Right atrium auricular region (tissue), 2 donors: ENCODE results near the gene BST1. TPM values are rescaled to one million over a fixed set of nuclear protein-coding genes. Genes with fewer than 3 reads are reported as not detected.
"Not testable (repeated sequence)": the region's sequence is repeated elsewhere in the genome, so short reads cannot be mapped to it uniquely, and the experiment has no call there.

Source experiments
- DNase-seq: peaks from one replicate; pipeline ENCODE4 v3.0.0-alpha.2; 2019; ENCODE audit warnings: low spot score
- H3K27ac ChIP-seq, 2 donors: fragments of 200-600 bp; sonication (generic); 1 replicate in 1 of 2; 2 replicates in 1 of 2; pipeline ENCODE4 v1.5.1; 2016 to 2019
- H3K27me3 ChIP-seq, 2 donors: fragments of 200-600 bp; sonication (generic); one replicate each; pipeline versions ENCODE4 v1.5.1 to v1.6.0; 2017 to 2019
- H3K36me3 ChIP-seq: fragments of 200-600 bp; sonication (generic); one replicate; pipeline ENCODE4 v1.5.1; 2016
- H3K4me1 ChIP-seq, 2 donors: fragments of 200-600 bp; sonication (generic); one replicate each; pipeline versions ENCODE4 v1.5.1 to v1.6.0; 2017 to 2019
- H3K4me3 ChIP-seq, 2 donors: fragments of 200-600 bp; sonication (generic); 1 replicate in 1 of 2; 2 replicates in 1 of 2; pipeline ENCODE4 v1.5.1; 2017 to 2019; ENCODE audit warnings: mild to moderate bottlenecking in 1 of 2, moderate library complexity in 1 of 2
- H3K9me3 ChIP-seq, 2 donors: fragments of 200-600 bp; sonication (generic); one replicate each; pipeline ENCODE4 v1.5.1; 2019
- total RNA-seq, 2 donors: library from RNA; depleted of rRNA; stranded (reverse); fragments of >200 nt; gene quantifications; one replicate each; pipeline ENCODE4 v1.1.0, GENCODE V29; 2016
- TF ChIP-seq, protein P1 (sequence below), 2 donors: fragments of 200-600 bp; sonication (generic); IDR thresholded peaks; one replicate each; pipeline ENCODE4 v1.5.1; 2019; ENCODE audit warnings: antibody characterized with exemption in 2 of 2

The BST1 gene
- total RNA-seq, 2 donors from 2014 or later = 9.5 to 10.2 TPM

DNA sequence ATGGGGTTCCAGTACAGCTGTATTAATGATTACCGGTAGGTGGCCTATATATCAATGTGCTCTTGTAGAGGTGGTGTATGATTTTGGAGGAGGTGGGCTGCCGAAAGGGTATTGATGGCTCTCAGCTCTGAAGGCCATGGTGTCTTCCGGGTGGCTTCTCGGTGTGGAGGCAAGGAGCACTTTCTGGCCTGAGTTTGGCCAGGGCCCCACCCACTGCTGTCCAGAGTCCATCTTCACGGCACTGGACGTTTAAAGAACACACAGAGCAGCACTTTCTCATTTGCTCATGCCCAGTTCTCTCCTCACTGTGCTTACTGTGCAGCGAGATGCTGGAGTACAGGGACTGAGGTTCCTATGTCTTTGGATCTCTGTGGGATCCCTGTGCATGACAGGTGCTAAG, 16.1 kb downstream of the BST1 start:
- H3K4me3 ChIP-seq = no peak overlapping the region
- H3K27me3 ChIP-seq = no peaks in the 10 kb centered on the region
- no peak overlapping the region for H3K27ac ChIP-seq
- TF ChIP-seq, protein P1, sequence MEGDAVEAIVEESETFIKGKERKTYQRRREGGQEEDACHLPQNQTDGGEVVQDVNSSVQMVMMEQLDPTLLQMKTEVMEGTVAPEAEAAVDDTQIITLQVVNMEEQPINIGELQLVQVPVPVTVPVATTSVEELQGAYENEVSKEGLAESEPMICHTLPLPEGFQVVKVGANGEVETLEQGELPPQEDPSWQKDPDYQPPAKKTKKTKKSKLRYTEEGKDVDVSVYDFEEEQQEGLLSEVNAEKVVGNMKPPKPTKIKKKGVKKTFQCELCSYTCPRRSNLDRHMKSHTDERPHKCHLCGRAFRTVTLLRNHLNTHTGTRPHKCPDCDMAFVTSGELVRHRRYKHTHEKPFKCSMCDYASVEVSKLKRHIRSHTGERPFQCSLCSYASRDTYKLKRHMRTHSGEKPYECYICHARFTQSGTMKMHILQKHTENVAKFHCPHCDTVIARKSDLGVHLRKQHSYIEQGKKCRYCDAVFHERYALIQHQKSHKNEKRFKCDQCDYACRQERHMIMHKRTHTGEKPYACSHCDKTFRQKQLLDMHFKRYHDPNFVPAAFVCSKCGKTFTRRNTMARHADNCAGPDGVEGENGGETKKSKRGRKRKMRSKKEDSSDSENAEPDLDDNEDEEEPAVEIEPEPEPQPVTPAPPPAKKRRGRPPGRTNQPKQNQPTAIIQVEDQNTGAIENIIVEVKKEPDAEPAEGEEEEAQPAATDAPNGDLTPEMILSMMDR (IDR thresholded peaks at IDR 0.05) = no peak
- H3K4me1 ChIP-seq = no peaks in the 10 kb centered on the region
- no peaks in the 10 kb centered on the region for H3K9me3 ChIP-seq
- H3K36me3 ChIP-seq = peaks cover 4% of the 10 kb centered on the region
- DNase-seq = no peak

DNA sequence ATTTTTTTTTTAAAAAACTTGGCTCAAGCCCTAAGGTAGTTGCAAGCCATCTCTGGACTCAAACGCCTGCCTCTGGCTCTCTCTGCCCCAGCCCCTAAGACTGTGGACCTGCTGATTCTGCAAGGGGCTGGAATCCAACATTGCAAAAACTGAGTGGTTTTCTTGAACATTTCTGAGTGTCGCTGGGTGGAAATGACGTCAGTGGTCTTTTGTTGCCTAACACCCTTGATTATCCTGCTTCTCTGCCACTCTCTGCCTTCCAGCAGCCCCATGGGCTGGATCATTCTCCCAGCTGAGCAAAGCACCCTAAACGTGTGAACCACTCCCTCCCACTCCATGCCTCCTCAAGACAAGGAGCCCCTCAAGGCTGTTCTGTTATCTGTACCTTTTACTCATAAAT, 16.6 kb downstream of the BST1 start:
- Histone ChIP-seq H3K4me3 (no peak overlapping the region), H3K9me3 (no peaks in the 10 kb centered on the region), H3K27me3 (no peaks in the 10 kb centered on the region), H3K36me3 (peaks cover 4% of the 10 kb centered on the region), H3K27ac (no peak overlapping the region), H3K4me1 (no peaks in the 10 kb centered on the region)
- TF ChIP-seq, protein P1 (IDR thresholded peaks at IDR 0.05) = no peak
- DNase-seq = peak; percentile 61

DNA sequence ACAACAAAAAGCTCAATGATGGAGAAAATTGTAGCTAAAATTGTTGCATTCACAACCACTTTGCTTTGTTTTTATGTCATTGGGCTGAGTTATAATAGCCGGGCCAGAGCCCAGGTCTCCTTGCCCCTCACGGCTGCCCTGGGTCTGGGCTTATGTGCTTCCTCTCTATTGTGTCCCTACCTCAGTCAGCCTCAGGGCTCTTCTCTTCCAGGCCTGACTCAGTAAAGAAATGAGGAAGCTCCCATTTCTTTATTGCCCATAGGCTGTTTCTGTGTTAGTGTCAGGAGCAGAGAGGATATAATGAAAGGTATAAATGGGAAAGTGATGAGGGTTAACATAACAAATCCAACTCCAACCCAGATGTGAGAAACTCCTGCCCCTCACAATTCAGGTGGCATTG, 18.0 kb downstream of the BST1 start:
- no peak for DNase-seq
- no peaks in the 10 kb centered on the region for H3K9me3 ChIP-seq
- no peaks in the 10 kb centered on the region for H3K27me3 ChIP-seq
- TF ChIP-seq, protein P1 (IDR thresholded peaks at IDR 0.05) = no peak
- H3K36me3 ChIP-seq = peaks cover 4% of the 10 kb centered on the region
- H3K4me1 ChIP-seq = no peaks in the 10 kb centered on the region
- H3K4me3 ChIP-seq = no peak overlapping the region
- no peak overlapping the region for H3K27ac ChIP-seq

DNA sequence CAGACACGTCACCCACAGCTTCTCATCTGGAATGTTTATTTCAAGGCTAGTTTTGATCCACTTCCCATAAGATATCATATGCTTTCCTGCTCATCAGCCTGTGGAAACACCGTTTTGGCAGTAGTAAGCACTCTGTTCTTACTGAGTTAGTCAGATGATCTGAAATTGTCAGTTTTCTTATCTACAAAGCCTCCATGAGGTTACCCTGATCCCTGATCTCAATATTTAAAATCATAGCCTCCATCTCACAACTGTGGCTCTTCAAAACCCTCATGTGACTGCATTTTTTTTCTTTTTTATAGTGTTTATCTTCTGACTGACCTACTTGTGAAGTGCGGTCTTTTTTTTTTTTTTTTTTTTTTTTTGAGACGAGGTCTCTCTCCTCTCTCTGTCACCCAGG, 22.7 kb downstream of the BST1 start:
- TF ChIP-seq, protein P1 (IDR thresholded peaks at IDR 0.05) = no peak
- DNase-seq = no peak
- H3K27ac ChIP-seq = no peak overlapping the region

DNA sequence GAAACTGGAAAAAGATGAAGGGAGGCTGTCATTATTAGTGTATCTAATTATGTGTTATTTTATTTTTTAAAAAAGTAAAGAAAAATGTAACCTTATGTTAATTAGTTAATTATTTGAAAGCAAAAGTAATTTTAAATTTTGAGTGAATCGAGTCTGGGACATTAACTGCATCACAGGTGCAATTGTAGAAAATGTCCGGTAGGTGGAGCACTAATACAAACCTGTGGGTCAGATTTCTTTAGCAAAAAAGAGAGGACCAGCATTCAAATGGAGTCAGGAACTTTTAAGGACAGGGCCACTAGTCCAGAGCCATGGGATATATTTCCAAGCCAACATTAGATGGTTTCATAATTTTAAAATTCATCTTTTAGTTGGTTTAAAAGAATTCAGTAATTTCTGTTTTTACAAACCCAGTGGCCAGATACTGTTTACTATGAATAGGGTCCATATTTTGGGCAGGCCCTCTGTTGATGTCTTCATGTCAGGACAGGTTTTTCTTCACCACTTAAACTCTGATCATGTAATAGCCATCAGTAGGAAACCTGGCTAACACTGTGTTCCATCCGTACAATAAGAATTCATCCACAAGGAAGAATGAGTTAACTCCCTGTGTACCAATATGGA, 27.2 kb downstream of the BST1 start:
- DNase-seq = no peak
- Histone ChIP-seq H3K27me3 (no peaks in the 10 kb centered on the region), H3K27ac (no peak overlapping the region), H3K4me3 (no peak overlapping the region), H3K4me1 (no peaks in the 10 kb centered on the region), H3K9me3 (no peaks in the 10 kb centered on the region), H3K36me3 (no peaks in the 10 kb centered on the region)
- TF ChIP-seq, protein P1 (IDR thresholded peaks at IDR 0.05) = peak; percentile 89 to 90

More for the DNA sequence above, 22.7 kb downstream of the BST1 start:
- Histone ChIP-seq H3K4me3 (no peak overlapping the region), H3K36me3 (no peaks in the 10 kb centered on the region), H3K4me1 (no peaks in the 10 kb centered on the region), H3K9me3 (no peaks in the 10 kb centered on the region), H3K27me3 (no peaks in the 10 kb centered on the region)

DNA sequence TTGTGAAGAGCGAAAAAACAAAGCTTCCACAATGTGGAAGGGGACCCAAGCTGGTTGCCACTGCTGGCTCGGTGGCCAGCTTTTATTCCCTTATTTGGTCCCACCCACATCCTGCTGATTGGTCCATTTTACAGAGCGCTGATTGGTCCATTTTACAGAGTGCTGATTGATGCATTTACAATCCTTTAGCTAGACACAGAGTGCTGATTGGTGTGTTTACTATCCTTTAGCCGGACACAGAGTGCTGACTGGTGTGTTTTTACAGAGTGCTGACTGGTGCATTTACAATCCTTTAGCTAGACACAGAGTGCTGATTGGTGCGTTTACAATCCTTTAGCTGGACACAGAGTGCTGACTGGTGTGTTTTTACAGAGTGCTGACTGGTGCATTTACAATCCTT, 30.2 kb downstream of the BST1 start:
- not testable (repeated sequence) for H3K27ac ChIP-seq, H3K36me3 ChIP-seq, H3K4me3 ChIP-seq

More for the DNA sequence above, 30.2 kb downstream of the BST1 start:
- not testable (repeated sequence) for DNase-seq, H3K9me3 ChIP-seq, H3K27me3 ChIP-seq, H3K4me1 ChIP-seq
